WTC11 (cell line): Measurements from ENCODE around the gene BAIAP3.

Source experiments
- ATF3 ChIP-seq: sonication (generic); formaldehyde crosslinking; conservative IDR thresholded peaks from 2 replicates; pipeline ENCODE4 v1.8.1; 2022; ENCODE audit warnings: mild to moderate bottlenecking, missing genetic modification reagents
- CBFB ChIP-seq: sonication (generic); formaldehyde crosslinking; IDR thresholded peaks from 2 replicates; pipeline ENCODE4 v1.8.1; 2022; ENCODE audit warnings: mild to moderate bottlenecking, low read depth, missing genetic modification reagents
- CTCF ChIP-seq: fragments of 200-600 bp; IDR thresholded peaks from 2 replicates; pipeline ENCODE4 v1.8.0; 2022; ENCODE audit warnings: antibody characterized with exemption
- ETV6 ChIP-seq: sonication (generic); formaldehyde crosslinking; IDR thresholded peaks from 2 replicates; pipeline ENCODE4 v1.8.1; 2022; ENCODE audit warnings: mild to moderate bottlenecking, missing genetic modification reagents
- MAX ChIP-seq: sonication (generic); formaldehyde crosslinking; IDR thresholded peaks from 2 replicates; pipeline ENCODE4 v1.8.0; 2022; ENCODE audit warnings: mild to moderate bottlenecking, missing genetic modification reagents
- MLX ChIP-seq: sonication (generic); formaldehyde crosslinking; IDR thresholded peaks from 2 replicates; pipeline ENCODE4 v1.8.1; 2023; ENCODE audit warnings: mild to moderate bottlenecking, missing genetic modification reagents, moderate library complexity
- NFYB ChIP-seq: sonication (generic); formaldehyde crosslinking; conservative IDR thresholded peaks from 2 replicates; pipeline ENCODE4 v1.8.0; 2022; ENCODE audit warnings: low read depth, missing genetic modification reagents
- RELA ChIP-seq: sonication (generic); formaldehyde crosslinking; IDR thresholded peaks from 2 replicates; pipeline ENCODE4 v1.8.1; 2022; ENCODE audit warnings: missing genetic modification reagents, mild to moderate bottlenecking, borderline replicate concordance
- ZMAT4 ChIP-seq: fragments of 250-450 bp; sonication (Bioruptor Pico); IDR thresholded peaks from 2 replicates; pipeline ENCODE4 v1.9.0; 2021; ENCODE audit warnings: mild to moderate bottlenecking
- ZNF317 ChIP-seq: sonication (generic); formaldehyde crosslinking; IDR thresholded peaks from 2 replicates; pipeline ENCODE4 v1.8.1; 2023; ENCODE audit warnings: low read depth, mild to moderate bottlenecking, moderate library complexity, missing genetic modification reagents, borderline replicate concordance
- TF ChIP-seq, protein P1 (sequence below): sonication (generic); formaldehyde crosslinking; IDR thresholded peaks from 2 replicates; pipeline ENCODE4 v1.8.1; 2023; ENCODE audit warnings: mild to moderate bottlenecking, missing genetic modification reagents, moderate library complexity
- TF ChIP-seq, protein P2 (sequence below): sonication (generic); formaldehyde crosslinking; IDR thresholded peaks from 2 replicates; pipeline ENCODE4 v1.8.1; 2023; ENCODE audit warnings: mild to moderate bottlenecking, moderate library complexity, missing genetic modification reagents
- TF ChIP-seq, protein P3 (sequence below): sonication (generic); formaldehyde crosslinking; IDR thresholded peaks from 2 replicates; pipeline ENCODE4 v1.8.1; 2022; ENCODE audit warnings: low read depth, mild to moderate bottlenecking, moderate library complexity, missing genetic modification reagents, borderline replicate concordance
- TF ChIP-seq, protein P4 (sequence below): sonication (generic); formaldehyde crosslinking; IDR thresholded peaks from 2 replicates; pipeline ENCODE4 v1.8.1; 2022; ENCODE audit warnings: mild to moderate bottlenecking, missing genetic modification reagents, moderate library complexity, borderline replicate concordance

DNA sequence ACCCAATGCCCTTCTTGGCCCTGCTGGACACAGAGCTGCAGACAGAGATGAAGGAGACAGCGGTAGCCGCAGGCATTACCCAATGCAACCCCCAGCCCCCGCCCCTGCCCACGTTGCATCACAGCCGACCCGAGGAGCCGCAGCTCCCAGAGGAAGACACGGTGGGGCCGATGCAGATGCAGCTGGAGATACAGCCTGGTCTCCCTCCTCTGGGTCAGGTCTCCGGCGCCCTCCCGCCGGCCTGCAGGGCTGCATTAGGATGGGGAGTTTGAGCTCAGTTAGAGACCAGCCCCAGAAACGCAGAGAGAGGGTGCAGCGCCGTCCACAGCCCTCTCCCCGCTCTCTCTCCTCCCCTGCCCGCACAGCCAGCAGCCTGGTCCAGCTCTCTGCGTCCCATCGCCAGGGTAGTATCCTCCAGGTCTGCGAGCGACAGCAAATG, 43.4 kb upstream of the BAIAP3 start:
- TF ChIP-seq, protein P1, sequence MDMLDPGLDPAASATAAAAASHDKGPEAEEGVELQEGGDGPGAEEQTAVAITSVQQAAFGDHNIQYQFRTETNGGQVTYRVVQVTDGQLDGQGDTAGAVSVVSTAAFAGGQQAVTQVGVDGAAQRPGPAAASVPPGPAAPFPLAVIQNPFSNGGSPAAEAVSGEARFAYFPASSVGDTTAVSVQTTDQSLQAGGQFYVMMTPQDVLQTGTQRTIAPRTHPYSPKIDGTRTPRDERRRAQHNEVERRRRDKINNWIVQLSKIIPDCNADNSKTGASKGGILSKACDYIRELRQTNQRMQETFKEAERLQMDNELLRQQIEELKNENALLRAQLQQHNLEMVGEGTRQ (CRISPR knock-in tag): no peak
- no peak for TF ChIP-seq CTCF
- no peak for TF ChIP-seq ATF3 (CRISPR knock-in tag)
- no peak for TF ChIP-seq NFYB
- TF ChIP-seq, protein P2, sequence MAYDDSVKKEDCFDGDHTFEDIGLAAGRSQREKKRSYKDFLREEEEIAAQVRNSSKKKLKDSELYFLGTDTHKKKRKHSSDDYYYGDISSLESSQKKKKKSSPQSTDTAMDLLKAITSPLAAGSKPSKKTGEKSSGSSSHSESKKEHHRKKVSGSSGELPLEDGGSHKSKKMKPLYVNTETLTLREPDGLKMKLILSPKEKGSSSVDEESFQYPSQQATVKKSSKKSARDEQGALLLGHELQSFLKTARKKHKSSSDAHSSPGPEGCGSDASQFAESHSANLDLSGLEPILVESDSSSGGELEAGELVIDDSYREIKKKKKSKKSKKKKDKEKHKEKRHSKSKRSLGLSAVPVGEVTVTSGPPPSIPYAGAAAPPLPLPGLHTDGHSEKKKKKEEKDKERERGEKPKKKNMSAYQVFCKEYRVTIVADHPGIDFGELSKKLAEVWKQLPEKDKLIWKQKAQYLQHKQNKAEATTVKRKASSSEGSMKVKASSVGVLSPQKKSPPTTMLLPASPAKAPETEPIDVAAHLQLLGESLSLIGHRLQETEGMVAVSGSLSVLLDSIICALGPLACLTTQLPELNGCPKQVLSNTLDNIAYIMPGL: no peak
- TF ChIP-seq ZMAT4: no peak
- TF ChIP-seq CBFB (CRISPR knock-in tag): no peak
- TF ChIP-seq ZNF317 (CRISPR knock-in tag): no peak
- TF ChIP-seq RELA: no peak
- TF ChIP-seq, protein P3, sequence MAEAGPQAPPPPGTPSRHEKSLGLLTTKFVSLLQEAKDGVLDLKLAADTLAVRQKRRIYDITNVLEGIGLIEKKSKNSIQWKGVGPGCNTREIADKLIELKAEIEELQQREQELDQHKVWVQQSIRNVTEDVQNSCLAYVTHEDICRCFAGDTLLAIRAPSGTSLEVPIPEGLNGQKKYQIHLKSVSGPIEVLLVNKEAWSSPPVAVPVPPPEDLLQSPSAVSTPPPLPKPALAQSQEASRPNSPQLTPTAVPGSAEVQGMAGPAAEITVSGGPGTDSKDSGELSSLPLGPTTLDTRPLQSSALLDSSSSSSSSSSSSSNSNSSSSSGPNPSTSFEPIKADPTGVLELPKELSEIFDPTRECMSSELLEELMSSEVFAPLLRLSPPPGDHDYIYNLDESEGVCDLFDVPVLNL (CRISPR knock-in tag): no peak
- no peak for TF ChIP-seq ETV6 (CRISPR knock-in tag)
- TF ChIP-seq MAX (CRISPR knock-in tag): no peak
- TF ChIP-seq MLX (CRISPR knock-in tag): no peak
- TF ChIP-seq, protein P4, sequence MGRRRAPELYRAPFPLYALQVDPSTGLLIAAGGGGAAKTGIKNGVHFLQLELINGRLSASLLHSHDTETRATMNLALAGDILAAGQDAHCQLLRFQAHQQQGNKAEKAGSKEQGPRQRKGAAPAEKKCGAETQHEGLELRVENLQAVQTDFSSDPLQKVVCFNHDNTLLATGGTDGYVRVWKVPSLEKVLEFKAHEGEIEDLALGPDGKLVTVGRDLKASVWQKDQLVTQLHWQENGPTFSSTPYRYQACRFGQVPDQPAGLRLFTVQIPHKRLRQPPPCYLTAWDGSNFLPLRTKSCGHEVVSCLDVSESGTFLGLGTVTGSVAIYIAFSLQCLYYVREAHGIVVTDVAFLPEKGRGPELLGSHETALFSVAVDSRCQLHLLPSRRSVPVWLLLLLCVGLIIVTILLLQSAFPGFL (CRISPR knock-in tag): no peak
